Measurements from ENCODE around the gene SPACDR. TPM values are rescaled to one million over a fixed set of nuclear protein-coding genes. Genes with fewer than 3 reads are reported as not detected.

Gene SPACDR
- total RNA-seq, result not detected

- Histone ChIP-seq H3K9me3 (no peaks in the 10 kb centered on the region), H3K4me1 (peaks cover 0 to 29% of the 10 kb centered on the region in 2 donors), H3K36me3 (peaks cover 7% of the 10 kb centered on the region), H3K4me3 (no peak within 1 kb of the TSS), H3K27me3 (no peaks in the 10 kb centered on the region), H3K27ac (no peak within 1 kb of the TSS)
- no peak for DNase-seq (ENCODE audit: low spot score)
- TF ChIP-seq CTCF (IDR thresholded peaks at IDR 0.05), result no peak
Observed at GRCh38 chr7:100464210-100464660, at the start of gene SPACDR. Gene SPACDR, minus strand, starts transcription at chr7:100464260. Its CDS starts 235 bp downstream, at chr7:100464025.

- peaks cover 0 to 7% of the 10 kb centered on the region in 2 donors for H3K4me1 ChIP-seq
- no peak for DNase-seq (ENCODE audit: low spot score)
- TF ChIP-seq CTCF (IDR thresholded peaks at IDR 0.05), result no peak
Observed at GRCh38 chr7:100513212-100513810, 49.3 kb upstream of the SPACDR start.

GRCh38 chr7:100510437-100511239, 46.6 kb upstream of the SPACDR start:
- no peak for TF ChIP-seq CTCF (IDR thresholded peaks at IDR 0.05)

More at GRCh38 chr7:100513212-100513810, 49.3 kb upstream of the SPACDR start:
- Histone ChIP-seq H3K27ac (no peak overlapping the region), H3K4me3 (no peak overlapping the region), H3K36me3 (no peaks in the 10 kb centered on the region), H3K9me3 (no peaks in the 10 kb centered on the region), H3K27me3 (no peaks in the 10 kb centered on the region)

GRCh38 chr7:100509231-100509630, 45.2 kb upstream of the SPACDR start:
- no peak for TF ChIP-seq CTCF (IDR thresholded peaks at IDR 0.05)
- no peaks in the 10 kb centered on the region for H3K4me1 ChIP-seq
- H3K9me3 ChIP-seq, result no peaks in the 10 kb centered on the region
- H3K36me3 ChIP-seq, result no peaks in the 10 kb centered on the region
- H3K4me3 ChIP-seq, result no peak overlapping the region
- H3K27me3 ChIP-seq, result no peaks in the 10 kb centered on the region
- no peak overlapping the region for H3K27ac ChIP-seq
- no peak for DNase-seq (ENCODE audit: low spot score)

More at GRCh38 chr7:100510437-100511239, 46.6 kb upstream of the SPACDR start:
- Histone ChIP-seq H3K36me3 (no peaks in the 10 kb centered on the region), H3K27me3 (no peaks in the 10 kb centered on the region), H3K27ac (no peak overlapping the region), H3K9me3 (no peaks in the 10 kb centered on the region), H3K4me1 (peaks cover 0 to 2% of the 10 kb centered on the region in 2 donors), H3K4me3 (no peak overlapping the region)
- no peak for DNase-seq (ENCODE audit: low spot score)

- Histone ChIP-seq H3K4me3 (no peak overlapping the region), H3K4me1 (no peaks in the 10 kb centered on the region), H3K27me3 (no peaks in the 10 kb centered on the region), H3K9me3 (no peaks in the 10 kb centered on the region), H3K27ac (no peak overlapping the region), H3K36me3 (no peaks in the 10 kb centered on the region)
- DNase-seq (ENCODE audit: low spot score), result no peak
- no peak for TF ChIP-seq CTCF (IDR thresholded peaks at IDR 0.05)
Observed at GRCh38 chr7:100506356-100506923, 42.4 kb upstream of the SPACDR start.
